HG03097 (cell line): Measurements from ENCODE around the gene OTUB2.

ENCODE experiments used
- ATAC-seq: cut with Tn5 transposase; IDR thresholded peaks from one replicate; pipeline ENCODE4 v1.9.1; 2021; ENCODE audit not compliant: unreplicated experiment, low FRiP score

The OTUB2 gene

GRCh38 chr14:94038921-94039629 lies 12.9 kb downstream of the OTUB2 start:
- ATAC-seq = no peak

- ATAC-seq = no peak
These were observed 14.1 kb downstream of the OTUB2 start for GRCh38 chr14:94040247-94040646.

GRCh38 chr14:94040796-94041195 lies 14.7 kb downstream of the OTUB2 start:
- ATAC-seq = no peak

- ATAC-seq = no peak
These were observed 15.6 kb downstream of the OTUB2 start for GRCh38 chr14:94041551-94042346.

GRCh38 chr14:94042433-94043091 lies 16.4 kb downstream of the OTUB2 start:
- ATAC-seq = no peak

- no peak for ATAC-seq
These were observed 17.1 kb downstream of the OTUB2 start for GRCh38 chr14:94043111-94043755.

GRCh38 chr14:94043756-94044475 lies 17.8 kb downstream of the OTUB2 start:
- no peak for ATAC-seq

- no peak for ATAC-seq
These were observed 18.4 kb downstream of the OTUB2 start for GRCh38 chr14:94044476-94045091.

GRCh38 chr14:94045101-94045500 lies 19.0 kb downstream of the OTUB2 start:
- no peak for ATAC-seq

- no peak for ATAC-seq
These were observed 19.6 kb downstream of the OTUB2 start for GRCh38 chr14:94045563-94046345.

GRCh38 chr14:94046696-94047250 lies 20.6 kb downstream of the OTUB2 start:
- no peak for ATAC-seq

GRCh38 chr14:94047581-94047980 lies 21.4 kb downstream of the OTUB2 start:
- no peak for ATAC-seq

GRCh38 chr14:94048691-94049624 lies 22.8 kb downstream of the OTUB2 start:
- ATAC-seq = no peak

- ATAC-seq = no peak
These were observed 23.5 kb downstream of the OTUB2 start for GRCh38 chr14:94049625-94050023.

GRCh38 chr14:94050231-94050880 lies 24.2 kb downstream of the OTUB2 start:
- ATAC-seq = no peak

GRCh38 chr14:94051115-94051514 lies 25.0 kb downstream of the OTUB2 start:
- no peak for ATAC-seq

- no peak for ATAC-seq
These were observed 25.6 kb downstream of the OTUB2 start for GRCh38 chr14:94051779-94052178.
